Retinal pigment epithelial cell (primary cell): ENCODE results near the gene GNB1.

Experiments used
- DNase-seq: peaks from one replicate; pipeline ENCODE4 v3.0.0-alpha.2; 2010; ENCODE audit warnings: low read depth
- H3K4me3 ChIP-seq: 2 replicates; pipeline ENCODE4 v1.5.1; 2011; ENCODE audit warnings: mild to moderate bottlenecking, low read length, control low read depth, moderate library complexity
- TF ChIP-seq, protein P1 (sequence below): conservative IDR thresholded peaks from 2 replicates; pipeline ENCODE4 v1.5.1; 2011; ENCODE audit warnings: low read depth, low read length, control low read depth, inconsistent platforms

GNB1 gene

DNA sequence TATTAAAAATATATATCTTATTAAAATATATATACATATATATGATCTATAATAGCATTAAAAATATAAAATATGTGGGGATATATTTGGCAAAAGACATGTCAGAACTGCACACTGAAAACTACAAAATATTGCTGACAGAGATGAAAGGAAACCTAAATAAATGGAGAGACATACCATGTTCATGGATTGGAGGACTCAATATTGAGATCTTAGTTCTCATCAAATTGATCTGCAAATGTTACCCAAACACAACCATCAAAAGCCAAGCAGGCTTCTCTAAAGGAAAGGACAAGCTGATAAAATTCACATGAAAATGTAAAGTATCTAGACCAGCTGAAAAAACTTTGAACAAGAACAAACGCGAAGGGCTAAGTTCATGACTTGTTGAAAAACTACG lies 119.8 kb downstream of the GNB1 start:
- TF ChIP-seq, protein P1, sequence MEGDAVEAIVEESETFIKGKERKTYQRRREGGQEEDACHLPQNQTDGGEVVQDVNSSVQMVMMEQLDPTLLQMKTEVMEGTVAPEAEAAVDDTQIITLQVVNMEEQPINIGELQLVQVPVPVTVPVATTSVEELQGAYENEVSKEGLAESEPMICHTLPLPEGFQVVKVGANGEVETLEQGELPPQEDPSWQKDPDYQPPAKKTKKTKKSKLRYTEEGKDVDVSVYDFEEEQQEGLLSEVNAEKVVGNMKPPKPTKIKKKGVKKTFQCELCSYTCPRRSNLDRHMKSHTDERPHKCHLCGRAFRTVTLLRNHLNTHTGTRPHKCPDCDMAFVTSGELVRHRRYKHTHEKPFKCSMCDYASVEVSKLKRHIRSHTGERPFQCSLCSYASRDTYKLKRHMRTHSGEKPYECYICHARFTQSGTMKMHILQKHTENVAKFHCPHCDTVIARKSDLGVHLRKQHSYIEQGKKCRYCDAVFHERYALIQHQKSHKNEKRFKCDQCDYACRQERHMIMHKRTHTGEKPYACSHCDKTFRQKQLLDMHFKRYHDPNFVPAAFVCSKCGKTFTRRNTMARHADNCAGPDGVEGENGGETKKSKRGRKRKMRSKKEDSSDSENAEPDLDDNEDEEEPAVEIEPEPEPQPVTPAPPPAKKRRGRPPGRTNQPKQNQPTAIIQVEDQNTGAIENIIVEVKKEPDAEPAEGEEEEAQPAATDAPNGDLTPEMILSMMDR: no peak
- no peak overlapping the region for H3K4me3 ChIP-seq
- DNase-seq: no peak

DNA sequence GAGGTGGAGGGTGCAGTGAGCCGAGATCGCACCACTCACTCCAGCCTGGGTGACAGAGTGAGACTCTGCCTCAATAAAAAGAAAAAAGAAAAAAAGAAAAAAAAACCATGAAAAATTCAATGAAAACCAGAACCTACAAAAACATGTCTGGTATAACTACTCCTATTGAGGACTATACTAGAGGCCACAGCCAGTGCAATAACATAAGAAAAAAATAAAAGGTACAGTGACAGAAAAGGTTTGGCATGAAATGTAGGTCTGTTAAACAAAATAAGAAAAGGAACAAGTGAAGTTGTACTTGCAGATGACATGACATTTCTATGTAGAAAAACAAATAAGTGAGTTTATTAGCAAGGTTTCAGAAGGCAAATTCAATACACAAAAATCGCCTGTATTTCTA lies 120.8 kb downstream of the GNB1 start:
- H3K4me3 ChIP-seq: no peak overlapping the region
- no peak for DNase-seq
- TF ChIP-seq, protein P1: no peak

DNA sequence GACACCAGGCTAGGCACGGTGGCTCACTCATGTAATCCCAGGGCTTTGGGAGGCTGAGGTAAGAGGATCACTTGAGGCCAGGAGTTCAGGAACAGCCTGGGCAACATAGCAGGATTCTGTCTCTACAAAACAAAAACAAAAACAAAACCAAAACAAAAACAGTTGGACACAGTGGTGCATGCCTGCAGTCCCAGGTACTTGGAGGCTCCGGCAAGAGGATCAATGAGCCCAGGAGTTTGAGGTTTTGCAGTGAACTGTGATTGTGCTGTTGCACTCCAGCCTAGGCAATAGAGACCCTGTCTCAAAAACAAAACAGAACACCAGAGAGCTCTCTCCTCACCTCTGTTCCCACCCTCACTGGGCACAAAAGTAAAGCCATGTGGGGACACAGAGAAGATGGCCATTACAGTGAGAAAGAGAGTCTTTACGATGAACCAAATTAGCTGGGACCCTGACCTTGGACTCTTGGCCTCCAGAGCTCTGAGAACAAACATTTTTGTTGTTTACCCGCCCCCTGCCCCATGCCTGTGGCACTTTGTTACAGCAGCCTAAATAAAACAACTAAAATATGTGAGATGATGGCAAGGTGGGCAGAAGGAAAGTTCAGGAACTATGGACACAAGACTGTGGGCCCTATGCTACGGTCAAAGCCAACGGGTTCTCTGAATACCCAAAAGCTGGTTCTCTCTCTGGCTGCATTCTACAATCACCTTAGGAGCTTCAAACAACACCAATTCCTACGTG lies 122.5 kb downstream of the GNB1 start:
- no peak overlapping the region for H3K4me3 ChIP-seq
- DNase-seq: no peak
- TF ChIP-seq, protein P1: no peak

DNA sequence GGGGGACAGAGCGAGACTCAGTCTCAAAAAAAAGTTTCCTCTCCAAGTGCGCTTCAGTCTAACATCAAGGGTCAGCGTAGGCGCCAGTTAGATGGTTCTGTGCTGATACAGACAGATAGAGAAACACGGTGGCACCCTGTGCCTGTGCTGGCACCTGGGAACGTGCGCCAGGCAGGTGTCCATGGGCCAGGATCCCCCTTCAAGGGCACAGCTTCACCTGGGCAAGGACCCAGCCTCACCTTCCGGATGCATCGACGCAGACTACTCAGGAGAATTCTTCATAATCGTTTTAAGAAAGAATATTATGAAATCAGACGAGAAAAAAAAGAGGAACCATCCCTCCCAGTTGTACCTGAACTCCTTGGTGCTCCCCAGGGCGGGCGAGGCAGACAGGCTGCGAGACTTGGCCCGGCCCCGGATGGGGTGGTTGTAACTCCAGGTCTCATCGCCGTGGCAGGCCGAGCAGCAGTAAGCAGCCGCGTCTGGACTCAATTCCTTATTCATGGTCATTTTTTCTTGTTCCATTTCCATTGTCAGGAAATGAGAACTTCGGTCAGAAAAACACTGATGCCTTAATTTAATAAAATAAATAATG lies 125.9 kb downstream of the GNB1 start:
- no peak overlapping the region for H3K4me3 ChIP-seq
- TF ChIP-seq, protein P1: no peak
- DNase-seq: no peak

DNA sequence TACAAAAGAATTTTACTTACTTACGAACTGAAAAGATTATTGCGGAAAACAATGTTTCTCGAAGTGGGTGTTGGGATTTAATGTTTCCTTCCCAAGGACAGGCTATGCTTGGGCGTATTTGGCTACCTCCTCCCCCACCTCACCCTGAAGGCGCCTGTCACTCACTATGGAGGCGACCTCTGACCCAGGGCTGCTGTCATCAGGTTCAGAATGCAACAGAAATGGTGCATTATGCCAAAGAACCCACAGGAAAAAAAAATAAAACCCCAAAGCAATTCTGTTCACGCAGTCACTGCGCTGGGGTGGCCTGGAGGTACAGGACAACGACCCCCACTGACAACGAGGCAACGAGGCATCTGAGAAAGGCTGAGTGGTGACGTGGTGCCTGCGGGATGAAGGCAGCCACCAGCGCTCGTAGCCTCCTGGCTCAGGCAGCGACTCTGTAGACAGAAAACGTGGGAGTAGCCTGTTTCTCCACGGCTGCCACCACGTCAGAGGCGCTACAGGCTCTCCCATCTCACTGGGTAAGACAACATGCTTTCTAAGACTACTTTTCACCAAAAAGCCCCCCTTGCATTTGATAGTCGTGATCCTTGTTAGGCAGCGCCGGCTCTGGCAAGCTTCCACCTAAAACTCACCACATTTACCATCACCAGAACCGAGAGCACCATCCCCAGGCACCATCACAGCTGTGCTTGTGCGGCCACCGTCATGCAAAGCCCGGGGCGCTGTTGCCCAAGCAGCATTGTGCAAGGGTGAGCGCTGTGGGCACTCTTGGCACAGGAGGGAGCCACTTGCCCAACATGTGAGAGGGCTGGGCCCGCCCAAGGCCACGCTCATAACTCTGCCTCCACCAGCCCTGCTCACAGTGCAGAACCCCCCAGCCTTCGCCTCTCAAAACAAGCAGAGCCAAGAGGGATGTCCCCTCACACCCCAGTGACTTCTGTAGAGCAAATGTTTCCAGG lies 126.9 kb downstream of the GNB1 start:
- no peak overlapping the region for H3K4me3 ChIP-seq
- DNase-seq: no peak
- TF ChIP-seq, protein P1: no peak

DNA sequence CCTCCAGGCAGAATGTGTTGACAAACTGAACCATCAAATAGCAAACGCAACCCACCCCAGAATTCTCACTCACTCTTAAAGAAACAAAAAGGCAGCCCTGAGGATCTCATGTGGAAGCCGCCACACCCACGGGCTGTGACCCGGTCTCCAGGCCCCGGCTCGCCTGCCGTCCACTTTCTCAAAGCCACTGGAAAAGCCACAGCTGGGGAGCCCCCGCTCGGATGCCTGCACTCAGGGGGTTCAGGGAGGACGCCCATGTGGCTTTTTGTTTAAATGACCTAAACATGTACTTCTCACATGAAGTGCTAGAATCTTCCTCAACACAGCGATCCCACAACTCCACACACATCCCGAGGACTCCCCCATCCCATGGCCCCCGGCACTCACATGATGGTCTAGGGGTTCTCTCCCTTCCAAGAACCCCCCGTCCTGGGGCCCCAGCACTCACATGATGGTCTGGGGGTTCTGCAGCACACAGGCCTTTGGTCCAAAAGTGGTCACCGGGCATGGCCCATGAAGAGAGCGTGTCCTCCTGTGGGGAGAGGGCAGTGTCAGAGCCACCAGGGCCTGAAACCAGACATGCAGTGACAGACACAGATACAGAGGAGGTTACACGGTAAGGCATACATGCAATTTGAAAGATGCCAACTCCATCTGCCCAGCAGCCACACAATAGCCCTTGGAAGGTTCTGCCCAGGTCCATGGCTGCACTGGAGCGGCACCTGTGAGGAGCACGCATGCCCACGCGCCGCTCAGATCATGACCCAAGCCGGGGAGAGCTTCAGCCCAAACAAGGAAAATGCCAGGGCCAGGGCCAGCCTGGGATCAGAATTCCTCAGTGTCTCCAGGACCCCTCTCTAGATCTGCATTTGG lies 129.1 kb downstream of the GNB1 start:
- DNase-seq: no peak
- TF ChIP-seq, protein P1: no peak
- no peak overlapping the region for H3K4me3 ChIP-seq
